Sigmoid colon (tissue), 7 donors: ENCODE measurements around the gene DPH3. TPM values are rescaled to one million over a fixed set of nuclear protein-coding genes. Genes with fewer than 3 reads are reported as not detected.

Experiments used
- DNase-seq: peaks from one replicate; pipeline ENCODE4 v3.0.0-alpha.2; 2019
- H3K27ac ChIP-seq, 4 donors: fragments of 200-600 bp; sonication (generic); one replicate each; pipeline ENCODE4 v1.5.1; 2016 to 2019; ENCODE audit warnings: mild to moderate bottlenecking in 1 of 4
- H3K27me3 ChIP-seq, 3 donors: fragments of 200-600 bp; sonication (generic); one replicate each; pipeline ENCODE4 v1.5.1; 2019; ENCODE audit warnings: mild to moderate bottlenecking in 1 of 3
- H3K36me3 ChIP-seq, 4 donors: fragments of 200-600 bp; sonication (generic); one replicate each; pipeline ENCODE4 v1.5.1; 2016 to 2019
- H3K4me1 ChIP-seq, 4 donors: fragments of 200-600 bp; sonication (generic); one replicate each; pipeline ENCODE4 v1.5.1; 2017 to 2019
- H3K4me3 ChIP-seq, 4 donors: fragments of 200-600 bp; sonication (generic); one replicate each; pipeline ENCODE4 v1.5.1; 2017 to 2019; ENCODE audit warnings: mild to moderate bottlenecking in 2 of 4, moderate library complexity in 1 of 4
- H3K9me3 ChIP-seq, 4 donors: fragments of 200-600 bp in 3 of 4; sonication (generic) in 3 of 4; one replicate each; pipeline versions ENCODE4 v1.5.1 to v1.6.1; 2013 to 2019
- CTCF ChIP-seq, 4 experiments: fragments of 450-650 bp in 3 of 4; fragments of 200-600 bp in 1 of 4; IDR thresholded peaks; one replicate each; pipeline ENCODE4 v1.5.1; 2016 to 2019; ENCODE audit warnings: antibody characterized with exemption in 4 of 4, mild to moderate bottlenecking in 3 of 4, moderate library complexity in 2 of 4
- EP300 ChIP-seq, 4 donors: sonication (generic); formaldehyde crosslinking; IDR thresholded peaks; one replicate each; pipeline ENCODE4 v1.6.1; 2017; ENCODE audit warnings: antibody characterized with exemption in 4 of 4
- POLR2A ChIP-seq, 2 donors: fragments of 450-650 bp; IDR thresholded peaks; one replicate each; pipeline ENCODE4 v1.6.1; 2016; ENCODE audit warnings: antibody characterized with exemption in 2 of 2, mild to moderate bottlenecking in 2 of 2, moderate library complexity in 2 of 2
- POLR2AphosphoS5 ChIP-seq, 4 donors: sonication (generic); formaldehyde crosslinking; IDR thresholded peaks; one replicate each; pipeline ENCODE4 v1.6.1; 2017; ENCODE audit warnings: antibody characterized with exemption in 4 of 4
- WGBS, 2 donors: extraction: QIAGEN DNeasy Blood & Tissue Kit; methylation state at CpG; one replicate each; pipeline ENCODE4 v1.1.7; 2013; 5-methylcytosine and 5-hydroxymethylcytosine counted together
- intact Hi-C: fragments of 100-400 bp; cut with DNase I; formaldehyde crosslinking; loops from one replicate; pipeline ENCODE4 v1.15.1; 2023
- polyA plus RNA-seq, 3 donors: library from polyadenylated mRNA; stranded (reverse); fragments of 200-250 nt; gene quantifications; one replicate each; pipeline ENCODE4 v1.2.3, GENCODE V29; 2013
- total RNA-seq, 4 donors: library from RNA; depleted of rRNA; stranded (reverse); fragments of >200 nt; gene quantifications; one replicate each; pipeline ENCODE4 v1.1.0, GENCODE V29; 2016
- donor health status: healthy with polysubstance abuse.
- donor health status: Bipolar disorder and iron deficiency.
- donor health status: healthy.

DPH3 gene
- total and polyA plus RNA-seq, 7 donors: 14.6 to 30.1 (median 24.3) TPM

- Histone ChIP-seq H3K9me3 (peaks cover 0 to 2% (median 0%) of the 10 kb centered on the region in 4 donors), H3K27me3 (no peaks in the 10 kb centered on the region), H3K27ac (no peak overlapping the region), H3K36me3 (no peaks in the 10 kb centered on the region), H3K4me1 (no peaks in the 10 kb centered on the region), H3K4me3 (no peak overlapping the region)
- TF ChIP-seq POLR2A (IDR thresholded peaks at IDR 0.05) (no peak), EP300 (IDR thresholded peaks at IDR 0.05) (no peak), POLR2AphosphoS5 (IDR thresholded peaks at IDR 0.05) (no peak), CTCF (IDR thresholded peaks at IDR 0.05) (no peak)
- no peak for DNase-seq
- intact Hi-C loops: no loop called here
- 24 to 51% methylated on average over 1 of the region's 1 CpG for WGBS, 2 donors
Measured at GRCh38 chr3:16227566-16227965, 37.2 kb downstream of the DPH3 start.

DNA sequence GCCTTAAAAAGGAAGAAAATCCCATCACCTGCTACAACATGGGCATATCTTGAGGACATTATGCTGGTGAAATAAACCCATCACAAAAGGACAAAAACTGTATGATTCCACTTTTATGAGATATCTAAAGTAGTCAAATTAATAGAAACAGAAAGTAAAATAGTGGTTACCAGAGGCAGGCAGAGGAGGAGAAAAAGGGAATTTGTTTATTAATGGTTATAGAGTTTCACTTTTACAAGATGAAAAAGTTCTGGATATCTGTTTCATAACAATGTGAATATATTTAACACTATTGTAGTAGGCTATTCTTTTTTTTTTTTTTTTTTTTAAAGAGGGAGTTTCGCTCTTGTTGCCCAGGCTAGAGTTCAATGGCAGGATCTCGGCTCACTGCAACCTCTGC lies 40.4 kb downstream of the DPH3 start:
- Histone ChIP-seq H3K4me1 (no peaks in the 10 kb centered on the region), H3K4me3 (no peak overlapping the region), H3K36me3 (no peaks in the 10 kb centered on the region), H3K9me3 (no peaks in the 10 kb centered on the region), H3K27me3 (no peaks in the 10 kb centered on the region), H3K27ac (no peak overlapping the region)
- WGBS, 2 donors: 92 to 95% methylated on average over 2 of the region's 2 CpGs
- DNase-seq: no peak
- TF ChIP-seq CTCF (IDR thresholded peaks at IDR 0.05) (no peak), POLR2A (IDR thresholded peaks at IDR 0.05) (no peak), EP300 (IDR thresholded peaks at IDR 0.05) (no peak), POLR2AphosphoS5 (IDR thresholded peaks at IDR 0.05) (no peak)
- intact Hi-C loops: no loop called here

GRCh38 chr3:16222547-16222946 lies 42.2 kb downstream of the DPH3 start:
- Histone ChIP-seq H3K4me1 (no peaks in the 10 kb centered on the region), H3K36me3 (no peaks in the 10 kb centered on the region), H3K4me3 (no peak overlapping the region), H3K27me3 (no peaks in the 10 kb centered on the region), H3K9me3 (no peaks in the 10 kb centered on the region), H3K27ac (no peak overlapping the region)
- intact Hi-C loops: no loop called here
- 85 to 93% methylated on average over 2 of the region's 2 CpGs for WGBS, 2 donors
- no peak for TF ChIP-seq POLR2A (IDR thresholded peaks at IDR 0.05)
- no peak for TF ChIP-seq EP300 (IDR thresholded peaks at IDR 0.05)
- TF ChIP-seq POLR2AphosphoS5 (IDR thresholded peaks at IDR 0.05): no peak
- TF ChIP-seq CTCF (IDR thresholded peaks at IDR 0.05): no peak
- no peak for DNase-seq

- no peak for DNase-seq
- WGBS, 2 donors: 72 to 80% methylated on average over 3 of the region's 3 CpGs
- H3K36me3 ChIP-seq: no peaks in the 10 kb centered on the region
- H3K27ac ChIP-seq: no peak overlapping the region
- no peaks in the 10 kb centered on the region for H3K9me3 ChIP-seq
- no peaks in the 10 kb centered on the region for H3K27me3 ChIP-seq
- H3K4me1 ChIP-seq: no peaks in the 10 kb centered on the region
- no peak for TF ChIP-seq POLR2A (IDR thresholded peaks at IDR 0.05)
- no peak for TF ChIP-seq CTCF (IDR thresholded peaks at IDR 0.05)
- TF ChIP-seq EP300 (IDR thresholded peaks at IDR 0.05): no peak
- TF ChIP-seq POLR2AphosphoS5 (IDR thresholded peaks at IDR 0.05): no peak
- H3K4me3 ChIP-seq: no peak overlapping the region
- intact Hi-C loops: no loop called here
Measured at GRCh38 chr3:16221990-16222389, 42.8 kb downstream of the DPH3 start.

DNA sequence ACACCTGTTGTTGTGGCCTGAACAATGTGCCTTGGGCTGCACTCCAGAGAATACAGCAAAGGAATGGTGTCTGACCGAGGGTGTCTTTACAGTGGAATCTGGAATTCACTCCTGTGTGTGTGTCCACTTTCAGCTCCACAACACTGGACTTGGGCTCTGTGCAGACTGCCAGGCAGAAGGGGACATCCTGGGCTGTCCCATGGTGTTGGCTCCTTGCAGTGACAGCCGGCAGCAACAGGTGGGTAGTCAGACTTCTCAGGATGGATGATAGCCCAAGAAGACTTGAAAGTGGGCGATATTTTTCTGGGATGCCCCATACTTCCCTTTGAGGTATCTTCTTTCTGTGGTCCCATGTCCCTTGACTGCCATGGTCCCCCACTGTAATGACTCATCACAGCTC lies 45.0 kb downstream of the DPH3 start:
- no peaks in the 10 kb centered on the region for H3K4me1 ChIP-seq
- WGBS, 2 donors: 91 to 94% methylated on average over 3 of the region's 3 CpGs
- intact Hi-C loops: no loop called here
- DNase-seq: no peak
- no peak overlapping the region for H3K27ac ChIP-seq
- no peak for TF ChIP-seq POLR2A (IDR thresholded peaks at IDR 0.05)
- H3K27me3 ChIP-seq: no peaks in the 10 kb centered on the region
- H3K36me3 ChIP-seq: no peaks in the 10 kb centered on the region
- no peaks in the 10 kb centered on the region for H3K9me3 ChIP-seq
- no peak overlapping the region for H3K4me3 ChIP-seq
